HUES6 (cell line): ENCODE data around the gene NKX1-1.
"Not testable (repeated sequence)": the region's sequence is repeated elsewhere in the genome, so short reads cannot be mapped to it uniquely, and the experiment has no call there.

Source experiments
- H3K27ac ChIP-seq: 2 replicates; pipeline ENCODE4 v1.7.0; 2013; ENCODE audit warnings: low read depth, mild to moderate bottlenecking, low read length, inconsistent platforms
- H3K27me3 ChIP-seq: 2 replicates; pipeline ENCODE4 v1.6.1; 2013; ENCODE audit warnings: low read length; ENCODE audit not compliant: control insufficient read depth, insufficient read depth
- H3K36me3 ChIP-seq: 2 replicates; pipeline ENCODE4 v1.6.1; 2013; ENCODE audit warnings: low read length; ENCODE audit not compliant: control insufficient read depth, insufficient read depth
- H3K4me1 ChIP-seq: 2 replicates; pipeline ENCODE4 v1.6.1; 2013; ENCODE audit warnings: low read length; ENCODE audit not compliant: control insufficient read depth, insufficient read depth
- H3K4me3 ChIP-seq: 2 replicates; pipeline ENCODE4 v1.5.1; 2013; ENCODE audit warnings: low read depth, low read length
- H3K9ac ChIP-seq: one replicate; pipeline ENCODE4 v1.6.1; 2013; ENCODE audit warnings: mild to moderate bottlenecking, low read length
- H3K9me3 ChIP-seq: 2 replicates; pipeline ENCODE4 v1.6.1; 2013; ENCODE audit warnings: low read depth, low read length; ENCODE audit not compliant: control insufficient read depth, insufficient read depth

Gene NKX1-1

GRCh38 chr4:1375051-1375721 lies 31.1 kb downstream of the NKX1-1 start:
- Histone ChIP-seq H3K27ac (no peak overlapping the region), H3K4me3 (no peak overlapping the region), H3K27me3 (no peaks in the 10 kb centered on the region), H3K4me1 (no peaks in the 10 kb centered on the region), H3K9ac (no peak overlapping the region), H3K36me3 (peaks cover 43% of the 10 kb centered on the region), H3K9me3 (no peaks in the 10 kb centered on the region)

GRCh38 chr4:1374706-1375045 lies 31.6 kb downstream of the NKX1-1 start:
- Histone ChIP-seq H3K27me3 (no peaks in the 10 kb centered on the region), H3K9ac (no peak overlapping the region), H3K36me3 (peaks cover 43% of the 10 kb centered on the region), H3K4me1 (no peaks in the 10 kb centered on the region), H3K9me3 (no peaks in the 10 kb centered on the region), H3K27ac (no peak overlapping the region), H3K4me3 (no peak overlapping the region)

GRCh38 chr4:1373892-1374705 lies 32.1 kb downstream of the NKX1-1 start:
- H3K36me3 ChIP-seq: peaks cover 43% of the 10 kb centered on the region
- no peaks in the 10 kb centered on the region for H3K9me3 ChIP-seq
- no peak overlapping the region for H3K27ac ChIP-seq
- H3K4me1 ChIP-seq: no peaks in the 10 kb centered on the region
- no peak overlapping the region for H3K4me3 ChIP-seq
- no peaks in the 10 kb centered on the region for H3K27me3 ChIP-seq
- no peak overlapping the region for H3K9ac ChIP-seq

GRCh38 chr4:1372576-1372975 lies 33.7 kb downstream of the NKX1-1 start:
- H3K27ac ChIP-seq, H3K9ac ChIP-seq, H3K9me3 ChIP-seq, H3K27me3 ChIP-seq, H3K4me3 ChIP-seq, H3K4me1 ChIP-seq: not testable (repeated sequence)
- H3K36me3 ChIP-seq: peaks cover 50% of the 10 kb centered on the region

GRCh38 chr4:1371176-1372165 lies 34.8 kb downstream of the NKX1-1 start:
- Histone ChIP-seq H3K4me1 (no peaks in the 10 kb centered on the region), H3K36me3 (peaks cover 46% of the 10 kb centered on the region), H3K9ac (no peak overlapping the region), H3K4me3 (no peak overlapping the region), H3K9me3 (no peaks in the 10 kb centered on the region), H3K27me3 (no peaks in the 10 kb centered on the region), H3K27ac (no peak overlapping the region)

GRCh38 chr4:1370321-1371124 lies 35.7 kb downstream of the NKX1-1 start:
- Histone ChIP-seq H3K27me3 (no peaks in the 10 kb centered on the region), H3K27ac (no peak overlapping the region), H3K9ac (no peak overlapping the region), H3K9me3 (no peaks in the 10 kb centered on the region), H3K36me3 (peaks cover 45% of the 10 kb centered on the region), H3K4me1 (no peaks in the 10 kb centered on the region), H3K4me3 (no peak overlapping the region)

GRCh38 chr4:1369479-1370079 lies 36.7 kb downstream of the NKX1-1 start:
- Histone ChIP-seq H3K27me3 (no peaks in the 10 kb centered on the region), H3K4me1 (no peaks in the 10 kb centered on the region), H3K27ac (no peak overlapping the region), H3K36me3 (peaks cover 36% of the 10 kb centered on the region), H3K9ac (no peak overlapping the region), H3K4me3 (no peak overlapping the region), H3K9me3 (no peaks in the 10 kb centered on the region)

- no peak overlapping the region for H3K27ac ChIP-seq
- H3K9me3 ChIP-seq: no peaks in the 10 kb centered on the region
- no peak overlapping the region for H3K9ac ChIP-seq
- no peak overlapping the region for H3K4me3 ChIP-seq
- H3K27me3 ChIP-seq: no peaks in the 10 kb centered on the region
- peaks cover 36% of the 10 kb centered on the region for H3K36me3 ChIP-seq
- no peaks in the 10 kb centered on the region for H3K4me1 ChIP-seq
Observed at GRCh38 chr4:1369091-1369450, 37.2 kb downstream of the NKX1-1 start.

- Histone ChIP-seq H3K27me3 (no peaks in the 10 kb centered on the region), H3K27ac (no peak overlapping the region), H3K4me3 (no peak overlapping the region), H3K9ac (no peak overlapping the region), H3K36me3 (peaks cover 36% of the 10 kb centered on the region), H3K9me3 (no peaks in the 10 kb centered on the region), H3K4me1 (no peaks in the 10 kb centered on the region)
Observed at GRCh38 chr4:1368421-1369090, 37.7 kb downstream of the NKX1-1 start.

- H3K4me3 ChIP-seq: no peak overlapping the region
- H3K27ac ChIP-seq: no peak overlapping the region
- no peaks in the 10 kb centered on the region for H3K27me3 ChIP-seq
- peaks cover 36% of the 10 kb centered on the region for H3K36me3 ChIP-seq
- no peaks in the 10 kb centered on the region for H3K4me1 ChIP-seq
- H3K9me3 ChIP-seq: no peaks in the 10 kb centered on the region
- H3K9ac ChIP-seq: no peak overlapping the region
Observed at GRCh38 chr4:1367936-1368289, 38.3 kb downstream of the NKX1-1 start.
